NCI-H446 (cell line): Measurements from ENCODE around the gene B3GALT4.

Experiments used
- DNase-seq, 2 experiments: peaks; one replicate each; lab custom pipeline; 2025; lab: John Stamatoyannopoulos, UW

B3GALT4 gene

DNA sequence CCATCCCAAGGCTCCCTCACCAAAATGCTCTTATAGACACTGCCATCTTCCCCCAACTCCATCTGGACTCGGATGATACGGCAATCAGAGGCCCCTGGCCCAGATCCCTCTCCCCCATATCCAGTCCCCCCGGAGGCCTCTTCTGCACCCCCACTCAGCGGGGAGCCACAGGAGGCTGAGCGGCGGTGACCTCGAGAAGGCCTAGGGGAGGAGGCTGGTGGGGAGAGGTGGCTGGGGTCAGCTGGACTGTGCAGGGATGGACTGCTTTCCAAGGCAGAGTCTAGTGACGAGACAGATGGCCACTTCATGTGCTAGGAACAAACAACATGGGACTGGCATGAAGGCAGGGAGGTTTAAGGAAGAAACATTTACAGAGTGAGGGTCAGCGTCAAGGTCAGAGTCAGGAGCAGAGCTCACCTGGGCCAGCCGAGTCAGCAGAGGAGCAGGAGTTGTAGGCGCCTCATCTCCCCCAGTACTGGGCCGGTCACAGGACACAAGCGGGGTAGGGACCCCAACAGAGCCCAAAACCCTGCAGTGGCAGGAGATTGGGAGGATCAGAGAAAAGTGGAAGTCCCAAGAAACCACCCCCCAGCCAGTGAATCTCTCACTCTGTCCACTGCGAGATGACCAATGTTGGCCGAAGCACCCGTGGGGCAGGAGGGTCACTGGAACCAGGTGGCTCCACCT, 16.2 kb downstream of the B3GALT4 start:
- no peak for DNase-seq

DNA sequence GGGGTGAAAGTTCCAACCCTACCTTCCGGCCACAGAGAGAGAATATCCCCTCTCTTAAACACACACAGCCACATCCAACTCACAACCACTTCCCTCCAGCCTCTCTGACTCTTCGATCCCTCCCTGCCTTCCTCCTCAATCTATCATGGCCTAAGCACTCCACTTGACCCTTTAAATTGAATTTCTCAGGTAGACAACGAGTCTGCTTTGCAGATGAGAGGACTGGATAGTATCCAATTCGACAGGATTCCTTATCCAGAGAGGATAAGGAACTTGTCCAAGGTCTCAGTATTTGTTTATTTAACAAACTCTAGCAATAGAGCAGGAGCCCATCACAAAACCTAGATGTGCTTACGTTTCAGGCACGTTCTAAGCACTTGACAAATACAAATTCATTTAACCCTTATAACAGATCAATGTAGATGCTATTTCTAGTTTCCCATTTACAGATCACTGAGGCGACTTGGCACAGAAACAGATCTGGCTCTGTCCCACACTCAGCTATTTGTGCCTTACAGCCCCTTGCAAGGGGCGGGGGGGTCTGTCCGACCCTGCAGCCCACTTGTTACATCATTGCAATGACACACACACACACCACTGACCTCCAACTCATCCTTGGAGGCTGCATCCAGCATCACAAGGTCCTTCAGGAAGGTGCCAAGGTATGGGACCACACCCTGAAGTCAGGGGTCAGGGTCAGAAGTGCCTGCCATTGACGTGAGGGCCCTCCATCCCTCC, 17.3 kb downstream of the B3GALT4 start:
- no peak for DNase-seq

DNA sequence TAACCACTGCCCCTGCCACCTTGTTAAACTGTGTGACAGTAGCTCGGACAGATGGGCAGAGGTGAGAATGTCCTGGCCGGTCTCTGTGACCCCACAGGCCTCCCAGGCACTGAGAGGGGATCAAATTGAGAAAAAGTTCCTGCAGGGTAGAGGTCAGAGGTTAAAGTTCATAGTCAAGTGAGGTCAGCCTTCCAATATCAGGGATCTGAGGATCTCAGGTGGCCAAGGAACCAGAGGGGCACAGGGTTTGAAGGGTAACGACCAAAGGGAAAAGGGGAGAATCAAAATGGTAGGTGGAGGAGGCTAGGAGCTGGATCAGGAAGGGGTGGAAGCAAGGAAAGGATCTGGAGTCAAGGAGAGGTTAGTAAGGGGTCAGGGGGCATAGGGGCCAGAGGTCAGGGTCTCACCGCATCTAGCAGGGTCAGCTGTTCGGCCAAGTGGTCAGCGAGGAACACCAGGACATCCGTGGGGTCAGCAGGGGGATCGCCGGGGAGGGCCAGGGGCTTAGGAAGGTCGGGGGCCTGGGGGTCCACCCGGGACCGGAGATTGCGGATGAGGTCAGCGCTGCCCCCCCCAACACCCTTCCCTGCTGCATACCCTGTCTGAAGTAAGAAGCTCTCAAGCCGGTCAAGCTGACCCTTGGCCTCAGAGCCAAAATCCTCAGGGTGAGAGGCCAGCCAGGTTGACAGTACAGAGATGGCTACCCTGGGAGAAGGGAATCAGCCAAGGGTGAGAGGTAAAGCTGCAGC, 18.9 kb downstream of the B3GALT4 start:
- DNase-seq = no peak

DNA sequence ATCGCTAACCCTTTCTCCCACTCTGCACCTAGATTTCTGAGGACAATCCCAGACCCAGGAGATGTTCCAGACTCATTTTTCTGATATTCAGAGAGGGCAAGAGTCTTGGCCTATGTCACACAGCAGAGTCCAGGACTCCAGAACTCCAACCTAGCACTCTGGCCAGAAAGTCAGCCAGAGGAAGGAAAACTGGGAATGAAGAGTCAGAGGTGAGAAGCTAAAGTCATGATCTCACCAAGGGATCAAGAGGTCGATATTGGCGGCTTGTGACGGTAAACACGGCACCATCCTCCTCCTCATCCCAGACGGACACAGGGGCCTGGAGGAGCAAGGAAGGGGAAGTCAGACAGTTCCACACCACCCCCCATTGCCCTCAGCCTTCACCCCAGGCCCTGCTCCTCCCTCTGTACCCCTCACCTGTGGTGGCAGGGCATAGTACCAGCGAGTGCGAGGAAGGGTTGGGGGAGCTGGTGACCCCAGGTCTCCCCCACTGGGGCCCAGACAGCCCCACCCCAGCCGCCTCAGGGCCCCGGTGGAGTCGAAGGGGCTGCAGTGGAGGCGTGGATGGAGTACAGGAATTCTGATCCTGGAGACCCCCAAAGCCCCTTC, 20.0 kb downstream of the B3GALT4 start:
- no peak for DNase-seq

DNA sequence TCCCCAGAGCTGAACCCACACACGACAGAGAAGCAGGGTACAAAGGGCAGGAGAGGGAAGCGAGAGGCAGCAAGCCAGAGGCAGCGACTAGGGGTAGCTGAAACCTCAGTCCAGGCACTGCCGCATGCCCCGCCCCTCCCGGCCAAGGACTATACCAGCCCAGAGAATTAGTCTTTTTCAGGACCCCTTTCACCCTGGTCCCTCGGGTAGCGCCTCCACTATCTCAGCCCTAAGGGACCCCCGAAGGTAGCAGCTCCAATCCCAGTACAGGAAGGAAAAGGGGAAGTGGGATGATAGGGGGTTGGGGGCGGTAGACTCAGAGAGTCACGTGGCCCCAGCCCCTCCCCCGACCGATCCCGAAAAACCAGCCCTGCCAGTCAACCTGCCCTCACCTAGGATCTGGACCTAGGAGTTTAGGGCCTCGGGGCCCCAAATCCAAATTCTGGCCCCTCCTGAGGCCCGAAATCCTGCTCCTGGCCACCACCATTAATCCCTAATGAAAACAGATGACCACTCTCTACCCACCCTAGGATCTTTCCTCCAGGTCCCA, 20.6 kb downstream of the B3GALT4 start:
- no peak for DNase-seq

DNA sequence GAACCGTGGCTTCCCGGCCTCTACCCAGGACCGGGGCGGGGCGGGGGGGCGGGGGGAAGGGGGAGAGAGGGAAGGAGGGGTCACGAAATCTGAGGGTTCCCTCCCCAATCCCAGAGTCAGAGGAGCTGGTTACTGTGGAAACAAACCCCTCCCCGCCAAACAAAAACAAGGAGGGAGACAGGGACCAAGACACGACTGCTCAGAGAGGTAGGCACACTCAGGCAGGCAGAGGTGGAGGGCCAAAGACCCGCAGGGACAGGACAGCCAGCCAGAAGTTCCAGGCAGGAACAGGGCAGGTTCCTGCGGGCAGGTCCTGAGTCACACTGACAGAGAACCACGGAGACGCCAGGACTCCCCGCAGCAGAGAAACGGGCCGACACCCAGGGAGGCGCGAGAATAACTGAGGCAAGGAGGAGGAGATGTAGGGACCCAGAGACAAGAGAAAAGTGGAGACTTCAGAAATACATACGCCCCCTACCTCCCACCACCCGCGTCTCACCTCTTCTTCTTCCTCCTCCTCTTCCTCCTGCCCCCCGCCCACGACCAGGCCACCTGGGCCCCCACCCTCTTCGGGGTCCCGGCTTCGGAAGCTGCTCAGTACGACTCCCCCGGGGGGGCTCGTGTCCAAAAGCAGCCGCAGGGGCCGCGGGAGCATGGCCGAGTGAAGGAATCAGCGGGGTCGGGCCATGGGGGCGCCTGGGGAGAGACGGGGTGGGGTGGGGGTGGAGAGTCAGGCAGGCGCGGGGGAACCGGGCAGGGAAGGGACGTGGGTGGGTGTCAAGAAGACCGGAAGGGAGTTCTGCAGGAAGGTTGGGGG, 21.2 kb downstream of the B3GALT4 start:
- DNase-seq = peak; percentile 29 to 42

DNA sequence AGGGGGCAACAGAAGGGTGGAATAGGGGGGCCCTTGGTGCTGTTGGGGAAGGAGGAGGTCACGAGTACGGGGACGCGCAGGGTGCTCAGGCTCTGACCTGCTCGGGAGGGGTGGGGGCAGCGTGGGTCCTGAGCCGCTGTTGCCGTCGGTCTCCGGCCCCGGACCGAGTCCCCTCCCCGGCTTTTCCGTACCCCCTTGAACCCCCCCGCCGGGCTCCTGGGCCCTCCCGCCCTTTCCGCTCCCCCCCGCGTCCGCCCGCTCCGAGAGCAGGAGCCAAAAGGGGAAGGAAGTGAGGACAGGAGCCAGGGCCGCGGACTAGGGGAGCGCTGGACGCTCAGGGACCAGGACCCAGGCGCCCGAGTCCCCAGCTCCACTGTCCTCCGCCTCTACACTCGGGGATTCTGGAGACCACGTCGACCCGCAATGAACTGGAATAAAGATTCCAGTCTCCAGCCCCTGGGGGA, 21.9 kb downstream of the B3GALT4 start, which contains the start of gene RGL2:
RGL2 (minus strand) TSS at position 170 of the 464 bp plus-strand sequence. CDS start 332 bp downstream, outside the sequence.
- no peak for DNase-seq

DNA sequence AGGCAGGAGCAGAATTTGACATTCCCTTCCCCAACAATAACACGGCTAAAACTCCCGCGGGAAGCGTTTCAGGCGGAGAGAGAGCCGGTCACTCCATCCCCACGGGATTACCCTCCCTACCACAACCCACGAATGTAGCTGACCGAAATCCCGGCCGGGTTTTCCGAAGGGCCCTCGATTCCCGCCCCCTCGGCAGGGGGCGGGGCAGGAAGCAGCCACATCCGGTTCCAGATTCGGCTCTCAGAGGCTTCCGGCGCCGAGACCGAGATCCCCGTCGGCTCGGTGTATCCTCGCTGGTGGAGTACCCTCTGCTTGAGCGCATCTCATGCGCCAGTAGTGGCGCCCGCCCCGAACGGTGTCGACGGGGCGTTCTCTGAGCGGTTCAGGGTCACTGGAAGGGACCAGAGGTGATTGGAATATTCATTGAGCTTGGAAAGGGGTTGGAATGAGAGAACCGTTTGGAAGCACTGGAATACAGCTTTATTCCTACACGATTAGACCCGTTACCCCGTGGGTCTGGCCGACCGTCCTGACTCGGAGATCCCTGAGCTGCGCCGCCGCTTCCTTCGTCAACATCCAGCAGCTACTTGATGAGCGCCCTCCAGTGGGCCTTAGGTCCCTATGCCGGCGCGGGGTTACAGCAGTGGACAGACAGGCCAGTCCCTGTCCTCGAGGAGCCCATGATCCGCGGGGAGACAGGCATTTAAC, 22.5 kb downstream of the B3GALT4 start:
- DNase-seq = peak; percentile 89 to 94

DNA sequence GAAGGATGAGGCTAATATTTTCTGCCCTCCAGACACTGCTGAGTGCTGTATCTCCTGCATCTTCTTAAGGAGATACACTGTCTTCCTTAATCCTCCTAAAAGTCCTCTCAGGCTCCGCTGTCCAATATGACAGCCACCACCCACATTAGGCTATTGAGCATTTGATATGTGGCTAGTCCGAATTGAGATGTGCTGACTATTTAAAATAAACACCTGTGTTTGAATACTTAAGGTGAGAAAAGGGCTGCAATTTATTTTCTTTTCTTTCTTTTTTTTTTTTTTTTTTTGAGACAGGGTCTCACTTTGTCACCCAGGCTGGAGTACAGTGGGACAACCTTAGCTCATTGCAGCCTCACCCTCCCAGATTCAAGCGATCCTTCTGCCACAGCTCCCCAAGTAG, 25.0 kb downstream of the B3GALT4 start:
- DNase-seq = no peak

DNA sequence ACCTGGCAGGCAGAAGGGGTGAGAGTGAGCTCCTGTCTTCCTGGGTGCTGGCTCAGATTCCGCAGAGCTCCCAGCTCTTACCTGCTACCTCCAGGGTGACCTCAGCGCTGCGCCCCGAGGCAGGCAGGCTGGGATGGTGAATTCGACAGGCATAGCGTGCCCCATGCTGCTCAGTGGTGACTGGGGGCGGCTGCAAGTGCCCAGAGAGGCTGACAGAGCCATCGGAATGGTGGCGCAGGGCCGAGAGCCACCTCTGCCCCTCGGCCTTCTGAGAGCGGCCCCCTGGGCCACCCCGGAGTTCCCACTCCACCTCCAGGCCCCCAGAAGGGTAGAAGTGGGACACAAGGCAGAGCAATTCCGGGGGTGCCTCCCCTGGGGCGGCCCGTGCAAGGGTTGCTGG, 27.3 kb downstream of the B3GALT4 start:
- DNase-seq = no peak

DNA sequence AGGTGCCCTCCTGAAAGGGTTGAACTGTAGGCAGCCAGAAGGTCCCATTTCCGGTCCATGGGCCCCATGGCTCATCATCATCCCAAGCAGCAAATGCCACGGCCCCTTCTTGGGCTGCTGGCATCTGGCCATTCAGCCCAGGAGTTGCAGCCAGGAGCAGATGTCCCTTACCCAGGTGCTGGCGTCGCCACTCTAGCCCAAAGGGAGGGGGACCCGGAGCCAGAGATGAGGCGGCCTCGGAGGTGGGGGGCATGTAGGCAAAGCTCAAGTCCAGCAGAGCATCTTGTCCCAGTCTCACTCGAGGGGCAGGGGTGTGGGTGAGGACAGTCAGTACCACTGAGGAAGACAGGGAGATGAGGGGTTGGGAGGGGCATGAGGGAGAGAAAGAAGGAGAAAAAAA, 28.1 kb downstream of the B3GALT4 start:
- no peak for DNase-seq

DNA sequence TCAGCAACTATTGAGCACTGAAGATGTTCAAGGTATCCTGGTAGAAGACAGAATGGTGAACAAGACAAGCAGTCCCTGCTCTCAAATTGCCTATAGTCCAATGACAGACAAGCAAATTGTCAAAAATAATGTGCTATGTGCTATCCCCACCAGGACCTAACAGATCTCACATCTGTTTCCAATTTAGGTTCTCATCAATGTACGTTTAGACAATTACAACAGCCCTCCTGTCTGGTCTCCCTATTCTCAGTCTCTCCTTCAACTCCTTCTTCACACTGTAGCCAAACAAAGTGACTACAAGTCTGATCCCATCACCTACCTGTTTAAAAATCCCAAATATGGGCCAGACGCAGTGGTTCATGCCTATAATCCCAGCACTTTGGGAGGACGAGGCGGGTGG, 29.4 kb downstream of the B3GALT4 start:
- no peak for DNase-seq

DNA sequence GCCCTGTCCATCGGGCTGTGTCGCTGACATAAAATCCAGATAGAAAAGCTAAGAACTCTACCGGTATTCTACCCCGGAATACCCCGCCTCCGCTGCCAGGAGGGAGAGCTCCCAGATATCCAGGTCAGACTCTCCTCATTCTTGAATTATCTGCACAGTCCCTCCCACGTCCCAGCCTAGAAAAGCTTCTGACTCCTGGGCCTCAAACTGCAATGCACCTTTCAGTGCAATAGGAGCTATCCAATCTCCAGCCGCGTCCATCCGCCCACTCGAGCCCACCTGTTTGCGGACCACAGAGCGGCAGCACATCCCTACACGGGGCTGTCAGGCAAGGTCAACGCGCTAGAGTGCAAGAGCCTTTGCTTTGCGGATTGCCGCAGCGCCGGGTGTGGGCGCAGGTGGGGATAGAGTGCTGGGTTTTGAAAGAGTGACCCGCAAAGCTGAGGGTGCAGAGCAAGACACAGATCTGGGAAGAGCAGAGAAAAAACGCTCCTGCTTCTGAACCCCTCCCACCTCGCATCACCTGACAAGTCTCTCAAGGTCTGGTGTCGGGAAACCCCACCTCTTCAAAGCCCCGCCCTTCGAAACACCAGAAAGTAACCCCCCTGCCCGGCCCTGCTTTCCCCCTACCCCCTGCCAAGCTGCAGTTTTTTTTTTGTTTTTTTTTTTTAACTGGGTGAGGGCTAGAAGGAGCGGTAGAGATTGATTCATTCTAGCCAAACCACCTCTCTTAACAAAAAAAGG, 35.6 kb downstream of the B3GALT4 start:
- DNase-seq = peak in 1 of 2 experiments; percentile 15

DNA sequence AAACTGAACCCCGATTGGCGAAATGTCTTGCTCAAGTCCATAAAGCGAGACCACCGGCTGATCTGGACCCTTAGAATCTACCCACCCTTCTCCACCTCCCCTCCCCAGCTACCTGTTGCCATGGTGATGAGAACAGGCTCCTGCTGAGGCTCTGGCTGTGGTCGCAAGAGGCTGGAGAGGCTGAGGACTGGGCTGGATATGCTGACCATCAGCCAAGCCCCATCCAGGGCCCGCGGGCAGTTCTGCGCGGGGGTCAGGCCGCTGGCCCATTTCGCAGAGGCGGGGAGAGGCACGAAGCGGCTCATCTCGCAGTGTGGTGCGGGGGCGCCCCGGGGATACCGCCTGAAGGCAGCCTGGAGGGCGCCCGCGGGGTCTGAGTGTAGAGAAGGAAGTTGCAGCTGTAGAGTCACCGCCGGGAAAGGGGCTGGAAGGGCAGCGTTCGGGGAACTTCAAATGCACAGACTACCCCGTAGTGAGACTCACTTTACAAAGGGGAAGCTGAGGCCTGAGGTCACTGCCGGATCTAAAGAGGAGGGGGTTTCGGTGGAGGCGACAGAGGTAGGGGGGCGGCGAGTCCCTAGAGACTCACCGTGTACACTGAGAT, 36.3 kb downstream of the B3GALT4 start:
- DNase-seq = no peak

DNA sequence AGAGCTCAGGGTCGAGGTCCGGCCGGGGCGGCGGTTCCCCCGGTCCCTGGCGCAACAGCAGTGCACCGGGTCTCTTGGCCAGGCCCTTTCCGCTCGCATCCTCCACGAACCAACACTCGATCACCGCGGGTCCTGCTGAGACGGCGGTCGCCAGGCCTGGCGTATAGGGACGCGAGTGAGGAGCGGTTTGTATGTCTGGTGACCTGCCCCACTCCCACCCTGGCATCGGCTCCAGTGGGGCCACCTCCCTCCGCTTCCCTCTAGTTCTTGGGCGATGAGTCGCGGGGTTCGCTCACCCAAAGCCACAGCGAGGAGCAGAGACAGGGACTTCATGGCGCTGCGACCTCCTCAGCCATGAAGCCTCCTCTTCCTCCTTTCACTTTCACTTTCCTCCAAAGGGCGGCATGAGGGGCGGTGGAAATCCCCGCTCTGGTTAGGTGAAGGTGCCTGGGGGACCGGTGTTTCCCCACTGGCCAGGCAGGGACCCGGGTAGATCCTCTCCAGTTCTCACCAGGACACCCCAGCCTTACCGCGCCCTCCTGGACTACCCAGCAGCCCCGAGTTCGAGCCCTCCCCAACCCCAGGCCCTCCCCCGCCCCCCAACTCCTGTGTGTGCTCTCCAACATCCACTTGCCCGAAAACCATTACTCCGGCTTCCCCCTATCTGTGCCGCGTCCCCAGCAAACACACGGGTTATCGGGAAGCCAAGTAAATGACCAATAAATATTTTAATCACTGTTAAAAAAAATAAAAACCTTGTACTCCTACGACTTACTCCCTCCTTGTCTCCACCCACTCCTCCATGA, 37.0 kb downstream of the B3GALT4 start, which contains the start of gene TAPBP:
TAPBP (minus strand) TSS at position 370 of the 806 bp plus-strand sequence; CDS start at position 333, 37 bp downstream.
- no peak for DNase-seq

DNA sequence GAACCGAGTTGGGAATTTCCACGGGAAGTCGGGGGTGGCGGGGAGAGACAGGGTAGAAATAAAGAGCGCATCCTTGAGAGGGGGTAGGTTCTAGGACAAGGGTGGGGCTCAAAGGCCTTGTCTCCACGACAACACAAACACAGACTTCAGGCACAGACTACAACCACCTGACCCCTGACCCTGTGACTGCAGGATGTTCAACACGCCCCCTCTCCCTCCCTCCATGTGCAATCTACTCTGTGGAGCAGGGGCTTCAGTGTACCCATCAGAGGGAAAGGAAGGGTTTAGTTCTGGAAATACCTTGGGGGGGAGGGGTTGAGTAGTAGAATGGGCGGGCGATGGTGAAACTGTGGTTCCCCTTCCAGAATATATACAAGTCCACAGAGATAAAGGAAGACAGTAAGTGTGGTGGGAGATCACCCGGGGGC, 37.6 kb downstream of the B3GALT4 start:
- no peak for DNase-seq

DNA sequence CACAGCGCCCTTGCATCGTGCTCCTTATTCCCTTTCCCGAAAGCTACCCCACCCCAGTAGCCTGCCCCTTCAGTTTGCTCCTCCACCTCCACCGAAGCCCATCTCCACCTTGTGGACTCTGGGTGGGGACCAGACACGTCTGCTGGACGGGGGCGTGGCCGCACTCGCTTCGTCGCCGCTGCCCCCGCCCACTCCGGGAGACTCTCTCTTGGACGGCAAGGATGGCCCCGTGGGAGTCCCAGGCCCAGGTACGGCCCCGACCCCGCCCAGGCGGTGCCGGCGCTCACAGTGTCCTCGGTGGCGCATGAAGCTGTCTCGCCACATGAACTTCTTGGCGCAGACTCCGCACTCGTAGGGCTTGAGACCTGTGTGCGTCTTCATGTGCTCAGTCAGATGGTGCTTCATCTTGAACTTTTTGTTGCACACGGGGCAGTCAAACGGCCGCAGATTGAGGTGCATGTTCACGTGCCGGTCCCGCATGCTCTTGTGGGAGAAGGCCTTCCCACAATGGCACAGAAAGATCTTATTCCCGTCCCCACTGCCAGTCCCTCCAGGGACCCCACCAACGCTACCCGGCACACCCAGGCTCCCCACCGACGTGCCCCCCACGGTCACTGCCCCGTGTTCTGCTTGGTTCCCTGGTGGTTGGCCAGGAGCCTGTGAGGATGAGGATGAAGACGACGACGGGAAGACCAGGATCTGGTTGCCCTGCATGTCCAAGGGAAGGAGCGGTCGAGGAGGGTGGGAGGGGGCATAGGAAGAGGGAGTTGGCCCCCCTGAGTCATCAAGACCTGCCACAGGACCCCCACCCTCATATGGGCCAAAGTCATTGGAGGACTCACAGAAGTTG, 38.2 kb downstream of the B3GALT4 start:
- no peak for DNase-seq
